SK-N-SH treated with all-trans-retinoic acid at 6 μM for 48 hours (cell line): ENCODE data around the gene NAALADL2.

Source experiments
- ARNTL ChIP-seq: fragments of 450-650 bp; formaldehyde crosslinking; IDR thresholded peaks from 2 replicates; pipeline ENCODE4 v1.5.0; 2020; ENCODE audit warnings: low read depth, mild to moderate bottlenecking, moderate library complexity, borderline replicate concordance
- CREB5 ChIP-seq: fragments of 250-450 bp; sonication (Bioruptor Pico); IDR thresholded peaks from 2 replicates; pipeline ENCODE4 v1.5.1; 2020; ENCODE audit warnings: low read depth, mild to moderate bottlenecking, moderate library complexity
- CSDC2 ChIP-seq: fragments of 250-450 bp; sonication (Bioruptor Pico); IDR thresholded peaks from 2 replicates; pipeline ENCODE4 v1.5.0; 2020; ENCODE audit warnings: mild to moderate bottlenecking, moderate library complexity
- GLIS3 ChIP-seq: fragments of 250-450 bp; sonication (Bioruptor Pico); IDR thresholded peaks from 2 replicates; pipeline ENCODE4 v1.5.0; 2020; ENCODE audit warnings: mild to moderate bottlenecking, moderate library complexity
- PATZ1 ChIP-seq: fragments of 250-450 bp; sonication (Bioruptor Pico); IDR thresholded peaks from 2 replicates; pipeline ENCODE4 v1.8.0; 2020; ENCODE audit warnings: mild to moderate bottlenecking, moderate library complexity, borderline replicate concordance
- RARB ChIP-seq: fragments of 250-450 bp; sonication (Bioruptor Pico); IDR thresholded peaks from 2 replicates; pipeline ENCODE4 v1.8.0; 2021; ENCODE audit warnings: mild to moderate bottlenecking, moderate library complexity
- SNAI2 ChIP-seq: fragments of 250-450 bp; sonication (Bioruptor Pico); IDR thresholded peaks from 2 replicates; pipeline ENCODE4 v1.5.0; 2020; ENCODE audit warnings: mild to moderate bottlenecking, moderate library complexity
- TCF4 ChIP-seq: fragments of 250-450 bp; sonication (Bioruptor Pico); IDR thresholded peaks from 2 replicates; pipeline ENCODE4 v1.8.0; 2021; ENCODE audit warnings: mild to moderate bottlenecking, moderate library complexity, borderline replicate concordance
- TOX ChIP-seq: fragments of 250-450 bp; sonication (Bioruptor Pico); IDR thresholded peaks from 2 replicates; pipeline ENCODE4 v1.8.0; 2021; ENCODE audit warnings: mild to moderate bottlenecking, moderate library complexity, borderline replicate concordance
- ZFP3 ChIP-seq: fragments of 250-450 bp; sonication (Bioruptor Pico); IDR thresholded peaks from 2 replicates; pipeline ENCODE4 v1.5.0; 2020; ENCODE audit warnings: mild to moderate bottlenecking, moderate library complexity
- ZNF565 ChIP-seq: fragments of 450-650 bp; formaldehyde crosslinking; conservative IDR thresholded peaks from 2 replicates; pipeline ENCODE4 v1.5.0; 2020; ENCODE audit warnings: low read depth, mild to moderate bottlenecking, moderate library complexity

GRCh38 chr3:175404621-175405020 lies 545.5 kb downstream of the NAALADL2 start:
- TF ChIP-seq CSDC2 (CRISPR knock-in tag) (no peak), ARNTL (CRISPR knock-in tag) (no peak), TCF4 (CRISPR knock-in tag) (no peak), ZNF565 (CRISPR knock-in tag) (no peak), CREB5 (CRISPR knock-in tag) (no peak), ZFP3 (CRISPR knock-in tag) (no peak), SNAI2 (CRISPR knock-in tag) (no peak), TOX (CRISPR knock-in tag) (no peak), GLIS3 (CRISPR knock-in tag) (no peak), RARB (no peak), PATZ1 (CRISPR knock-in tag) (no peak)
